GM23338 (cell line): ENCODE results near the gene OR5K1. TPM values are rescaled to one million over a fixed set of nuclear protein-coding genes. Genes with fewer than 3 reads are reported as not detected.
A peak's percentile ranks its signal among the peaks of the same experiment; 100 is the strongest.

Experiments used
- ATAC-seq: fragments of 200-7000 bp; cut with Tn5 transposase; 3 replicates; pipeline ENCODE4 v1.9.1; 2020
- DNase-seq: peaks from one replicate; pipeline ENCODE4 v3.0.0-alpha.2; 2015; ENCODE audit warnings: low spot score
- H2AFZ ChIP-seq: fragments of 200-600 bp; sonication (generic); 2 replicates; pipeline ENCODE4 v1.8.0; 2016; ENCODE audit warnings: antibody characterized with exemption, mild to moderate bottlenecking, moderate library complexity
- H3F3A ChIP-seq: fragments of 200-600 bp; sonication (generic); replicated peaks from 2 replicates; pipeline ENCODE4 v1.8.0; 2017; ENCODE audit warnings: antibody characterized with exemption, mixed run types, low read depth
- H3K27ac ChIP-seq: fragments of 200-600 bp; sonication (generic); 2 replicates; pipeline ENCODE4 v1.6.1; 2016; ENCODE audit warnings: low read depth
- H3K27me3 ChIP-seq: fragments of 200-600 bp; sonication (generic); 2 replicates; pipeline ENCODE4 v1.8.0; 2016; ENCODE audit warnings: mild to moderate bottlenecking, mixed run types, moderate library complexity; ENCODE audit not compliant: insufficient read depth
- H3K36me3 ChIP-seq: fragments of 200-600 bp; sonication (generic); 2 replicates; pipeline ENCODE4 v1.8.0; 2016; ENCODE audit warnings: mild to moderate bottlenecking; ENCODE audit not compliant: insufficient read depth
- H3K4me1 ChIP-seq: fragments of 200-600 bp; sonication (generic); 2 replicates; pipeline ENCODE4 v1.8.0; 2016; ENCODE audit warnings: mild to moderate bottlenecking, moderate library complexity; ENCODE audit not compliant: insufficient read depth
- H3K4me2 ChIP-seq: fragments of 200-600 bp; sonication (generic); 2 replicates; pipeline ENCODE4 v1.7.1; 2017; ENCODE audit warnings: mixed run types
- H3K4me3 ChIP-seq: fragments of 200-600 bp; sonication (generic); 2 replicates; pipeline ENCODE4 v1.6.1; 2016; ENCODE audit warnings: mixed run types
- H3K79me2 ChIP-seq: fragments of 200-600 bp; sonication (generic); replicated peaks from 2 replicates; pipeline ENCODE4 v1.8.0; 2017; ENCODE audit warnings: mild to moderate bottlenecking; ENCODE audit not compliant: insufficient read depth
- H3K9me2 ChIP-seq: fragments of 200-600 bp; sonication (generic); 2 replicates; pipeline ENCODE4 v1.8.0; 2017; ENCODE audit not compliant: insufficient read depth
- H4K20me1 ChIP-seq: fragments of 200-600 bp; sonication (generic); replicated peaks from 2 replicates; pipeline ENCODE4 v1.8.0; 2017; ENCODE audit warnings: mild to moderate bottlenecking; ENCODE audit not compliant: insufficient read depth
- H3K27ac Mint-ChIP-seq: 2 replicates; pipeline ENCODE4 v1.8.0; 2020; ENCODE audit warnings: inconsistent platforms, mild to moderate bottlenecking, moderate library complexity, mixed read lengths
- H3K27me3 Mint-ChIP-seq: 3 replicates; pipeline ENCODE4 v1.8.0; 2022; ENCODE audit warnings: low read depth, mild to moderate bottlenecking, moderate library complexity, mixed read lengths, inconsistent platforms; ENCODE audit not compliant: insufficient read depth, poor library complexity
- H3K36me3 Mint-ChIP-seq: 3 replicates; pipeline ENCODE4 v1.8.0; 2021; ENCODE audit warnings: low read depth, mild to moderate bottlenecking, inconsistent platforms, moderate library complexity, mixed read lengths
- H3K4me1 Mint-ChIP-seq: 3 replicates; pipeline ENCODE4 v1.8.0; 2020; ENCODE audit warnings: mild to moderate bottlenecking, inconsistent platforms, mixed read lengths
- H3K4me3 Mint-ChIP-seq: 3 replicates; pipeline ENCODE4 v1.8.0; 2021; ENCODE audit warnings: moderate library complexity, mild to moderate bottlenecking, inconsistent platforms, mixed read lengths
- H3K9me3 Mint-ChIP-seq: 3 replicates; pipeline ENCODE4 v1.8.0; 2020; ENCODE audit warnings: moderate library complexity, mild to moderate bottlenecking, inconsistent platforms, mixed read lengths
- CREB1 ChIP-seq: fragments of 250-450 bp; sonication (Bioruptor Pico); IDR thresholded peaks from 2 replicates; pipeline ENCODE4 v1.5.0; 2020; ENCODE audit warnings: low read depth, mild to moderate bottlenecking, moderate library complexity
- ETS1 ChIP-seq: IDR thresholded peaks from 2 replicates; pipeline ENCODE4 v1.6.1; 2016; ENCODE audit warnings: antibody characterized with exemption
- NANOG ChIP-seq: IDR thresholded peaks from 2 replicates; pipeline ENCODE4 v1.6.1; 2016; ENCODE audit warnings: antibody characterized with exemption, borderline replicate concordance
- POLR2AphosphoS5 ChIP-seq: IDR thresholded peaks from 2 replicates; pipeline ENCODE4 v1.6.1; 2016; ENCODE audit warnings: antibody characterized with exemption, low read depth
- STAT1 ChIP-seq: IDR thresholded peaks from one replicate; pipeline ENCODE4 v1.6.1; 2016; ENCODE audit warnings: antibody characterized with exemption; ENCODE audit not compliant: unreplicated experiment
- ZNF331 ChIP-seq: fragments of 250-450 bp; sonication (Bioruptor Pico); IDR thresholded peaks from 2 replicates; pipeline ENCODE4 v1.5.0; 2020; ENCODE audit warnings: low read depth, mild to moderate bottlenecking, moderate library complexity
- polyA plus RNA-seq: library from polyadenylated mRNA; unstranded; fragments of >200 nt; fragmentation: Nextera tagmentation; extraction: Ambion mirVana; gene quantifications from 2 replicates; pipeline ENCODE4 v1.2.1, GENCODE V29; 2016
- total RNA-seq: library from RNA; depleted of rRNA; stranded (reverse); fragments of >200 nt; shearing (Covaris generic); gene quantifications from 2 replicates; pipeline ENCODE4 v1.2.3, GENCODE V29; 2014
- TF ChIP-seq, protein P1 (sequence below), 2 experiments: fragments of 200-600 bp in 1 of 2; sonication (generic) in 1 of 2; conservative IDR thresholded peaks; 2 replicates each; pipeline versions ENCODE4 v1.5.1 to v1.6.1; 2016 to 2017; ENCODE audit warnings: antibody characterized with exemption in 2 of 2, low read depth in 2 of 2, mild to moderate bottlenecking in 2 of 2, moderate library complexity in 1 of 2

Gene OR5K1
- total and polyA plus RNA-seq, 2 experiments from 2014 or later, result not detected

GRCh38 chr3:98457543-98457942 lies 5.5 kb upstream of the OR5K1 start:
- Histone ChIP-seq H3K36me3 (no peaks in the 10 kb centered on the region), H3F3A (no peaks in the 10 kb centered on the region)

DNA sequence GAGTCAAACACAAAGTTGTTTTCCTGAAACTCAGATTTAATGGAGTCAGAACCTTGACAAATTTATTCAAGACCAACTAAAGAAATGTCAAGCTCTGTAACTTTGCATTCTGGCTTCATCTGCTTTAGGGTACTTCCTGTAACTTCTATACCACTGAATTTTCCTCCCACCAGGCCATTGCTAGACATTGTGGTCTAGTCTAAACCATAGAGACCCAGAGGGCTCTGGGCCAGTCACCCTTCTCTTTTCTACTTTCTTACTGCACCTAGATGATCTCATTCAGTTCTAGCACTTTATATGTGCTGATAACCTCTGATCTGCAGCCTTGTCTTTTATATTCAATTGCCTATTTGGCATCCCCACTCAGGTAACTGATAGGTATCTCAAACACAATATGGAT lies 2.8 kb upstream of the OR5K1 start:
- no peaks in the 10 kb centered on the region for H3F3A ChIP-seq
- H3K27ac ChIP-seq, result no peak overlapping the region
- H3K4me1 ChIP-seq, result no peaks in the 10 kb centered on the region
- no peak overlapping the region for H3K4me2 ChIP-seq
- H3K79me2 ChIP-seq, result no peaks in the 10 kb centered on the region
- TF ChIP-seq CREB1 (CRISPR knock-in tag), result no peak
- TF ChIP-seq POLR2AphosphoS5, result no peak
- no peak for TF ChIP-seq STAT1
- TF ChIP-seq ETS1, result no peak
- Mint-ChIP-seq H3K27ac (no peak overlapping the region), H3K9me3 (peaks cover 4% of the 10 kb centered on the region; the same call in 2 of the 3 replicates), H3K36me3 (no peaks in the 10 kb centered on the region), H3K27me3 (peaks cover 2% of the 10 kb centered on the region), H3K4me3 (no peak overlapping the region), H3K4me1 (no peaks in the 10 kb centered on the region)
- H2AFZ ChIP-seq, result no peak overlapping the region
- ATAC-seq (no peak), DNase-seq (no peak)
- no peaks in the 10 kb centered on the region for H4K20me1 ChIP-seq
- H3K9me2 ChIP-seq, result no peaks in the 10 kb centered on the region
- H3K36me3 ChIP-seq, result no peaks in the 10 kb centered on the region
- no peaks in the 10 kb centered on the region for H3K27me3 ChIP-seq
- no peak overlapping the region for H3K4me3 ChIP-seq

More at GRCh38 chr3:98457543-98457942, 5.5 kb upstream of the OR5K1 start:
- Histone ChIP-seq H3K4me1 (no peaks in the 10 kb centered on the region), H3K79me2 (no peaks in the 10 kb centered on the region), H4K20me1 (no peaks in the 10 kb centered on the region), H3K27me3 (no peaks in the 10 kb centered on the region), H2AFZ (no peak overlapping the region), H3K4me2 (no peak overlapping the region), H3K27ac (no peak overlapping the region), H3K4me3 (no peak overlapping the region), H3K9me2 (no peaks in the 10 kb centered on the region)
- DNase-seq, result peak; percentile 22
- TF ChIP-seq, protein P1, sequence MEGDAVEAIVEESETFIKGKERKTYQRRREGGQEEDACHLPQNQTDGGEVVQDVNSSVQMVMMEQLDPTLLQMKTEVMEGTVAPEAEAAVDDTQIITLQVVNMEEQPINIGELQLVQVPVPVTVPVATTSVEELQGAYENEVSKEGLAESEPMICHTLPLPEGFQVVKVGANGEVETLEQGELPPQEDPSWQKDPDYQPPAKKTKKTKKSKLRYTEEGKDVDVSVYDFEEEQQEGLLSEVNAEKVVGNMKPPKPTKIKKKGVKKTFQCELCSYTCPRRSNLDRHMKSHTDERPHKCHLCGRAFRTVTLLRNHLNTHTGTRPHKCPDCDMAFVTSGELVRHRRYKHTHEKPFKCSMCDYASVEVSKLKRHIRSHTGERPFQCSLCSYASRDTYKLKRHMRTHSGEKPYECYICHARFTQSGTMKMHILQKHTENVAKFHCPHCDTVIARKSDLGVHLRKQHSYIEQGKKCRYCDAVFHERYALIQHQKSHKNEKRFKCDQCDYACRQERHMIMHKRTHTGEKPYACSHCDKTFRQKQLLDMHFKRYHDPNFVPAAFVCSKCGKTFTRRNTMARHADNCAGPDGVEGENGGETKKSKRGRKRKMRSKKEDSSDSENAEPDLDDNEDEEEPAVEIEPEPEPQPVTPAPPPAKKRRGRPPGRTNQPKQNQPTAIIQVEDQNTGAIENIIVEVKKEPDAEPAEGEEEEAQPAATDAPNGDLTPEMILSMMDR (conservative IDR thresholded peaks at IDR 0.05; ENCODE audit: low read depth in 2 of 2), result peak; percentile 25 to 60; a peak in 2 of 4 replicates
- TF ChIP-seq ZNF331 (CRISPR knock-in tag), result no peak
- H3K27me3 Mint-ChIP-seq, result no peaks in the 10 kb centered on the region
- no peaks in the 10 kb centered on the region for H3K4me1 Mint-ChIP-seq
- H3K9me3 Mint-ChIP-seq, result peaks cover 4% of the 10 kb centered on the region; the same call in 2 of the 3 replicates
- ATAC-seq, result no peak
- H3K36me3 Mint-ChIP-seq, result no peaks in the 10 kb centered on the region
- H3K27ac Mint-ChIP-seq, result no peak overlapping the region
- no peak overlapping the region for H3K4me3 Mint-ChIP-seq

GRCh38 chr3:98482717-98483482 lies 19.9 kb downstream of the OR5K1 start:
- Histone ChIP-seq H3K27ac (no peak overlapping the region), H2AFZ (peak overlapping the region; percentile 91), H3K27me3 (no peaks in the 10 kb centered on the region), H3K4me2 (no peak overlapping the region), H3K4me1 (no peaks in the 10 kb centered on the region), H4K20me1 (no peaks in the 10 kb centered on the region), H3K36me3 (no peaks in the 10 kb centered on the region; the same call in 1 of the 2 replicates), H3K4me3 (no peak overlapping the region), H3F3A (no peaks in the 10 kb centered on the region), H3K79me2 (no peaks in the 10 kb centered on the region), H3K9me2 (peaks cover 4% of the 10 kb centered on the region; the same call in 1 of the 2 replicates)
- no peak for DNase-seq
- ATAC-seq, result no peak
- H3K27me3 Mint-ChIP-seq, result peaks cover 3% of the 10 kb centered on the region
- TF ChIP-seq NANOG, result no peak
- H3K4me1 Mint-ChIP-seq, result no peaks in the 10 kb centered on the region
- no peak overlapping the region for H3K4me3 Mint-ChIP-seq
- no peak overlapping the region for H3K27ac Mint-ChIP-seq
- peaks cover 35% of the 10 kb centered on the region for H3K9me3 Mint-ChIP-seq
- H3K36me3 Mint-ChIP-seq, result no peaks in the 10 kb centered on the region
